ENCODE data around the gene CALN1.

Gene CALN1

DNA sequence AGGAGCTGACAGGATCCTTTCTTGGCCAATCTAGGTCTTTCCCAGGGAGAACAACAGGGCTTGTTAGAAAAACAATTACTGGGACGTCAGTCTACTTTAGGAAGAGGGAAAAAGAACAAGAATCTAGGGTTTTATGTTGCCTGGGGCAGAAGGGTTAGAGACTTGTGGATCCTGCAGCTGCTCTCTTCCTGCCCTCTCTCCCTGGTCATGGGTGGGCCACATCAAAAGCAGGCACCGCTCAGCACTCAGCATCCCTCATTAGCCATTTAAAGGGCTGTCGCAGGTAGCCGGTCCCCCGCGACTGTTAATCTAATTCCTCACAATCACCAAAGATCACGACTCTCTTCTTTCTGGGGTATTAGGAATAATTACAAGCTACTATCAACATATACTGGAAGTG, 631.9 kb downstream of the CALN1 start:
- H3K4me3 ChIP-seq: no peak overlapping the region
- no peaks in the 10 kb centered on the region for H3K9me3 ChIP-seq
- no peak for DNase-seq (ENCODE audit: low spot score in 2 of 2)
- no peaks in the 10 kb centered on the region for H3K27me3 ChIP-seq (ENCODE audit: low read depth)
- in situ Hi-C loops (cut with MboI; ENCODE audit: low sequenced_read_pairs): no loop called here
- no peaks in the 10 kb centered on the region for H3K4me1 ChIP-seq
- H3K36me3 ChIP-seq (replicated peaks): no peaks in the 10 kb centered on the region

DNA sequence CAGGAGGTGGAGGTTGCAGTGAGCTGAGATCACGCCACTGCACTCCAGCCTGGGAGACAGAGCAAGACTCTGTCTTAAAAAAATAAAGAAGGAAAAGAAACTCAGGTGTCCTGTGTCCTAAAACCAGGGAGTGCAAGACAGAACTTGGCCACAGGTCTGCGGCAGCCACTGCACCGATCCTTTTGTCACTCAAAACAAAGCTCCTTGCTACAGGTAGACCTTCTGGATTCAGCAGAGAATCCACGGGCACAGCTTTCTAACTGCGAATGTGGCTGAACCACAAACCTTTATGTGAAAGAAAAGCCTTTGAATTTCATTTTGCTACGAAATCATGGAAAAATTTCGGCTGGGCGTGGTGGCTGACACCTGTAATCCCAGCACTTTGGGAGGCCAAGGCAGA, 634.9 kb downstream of the CALN1 start:
- in situ Hi-C loops (cut with MboI; ENCODE audit: low sequenced_read_pairs): no loop called here
- H3K4me1 ChIP-seq: no peaks in the 10 kb centered on the region
- no peak overlapping the region for H3K4me3 ChIP-seq

DNA sequence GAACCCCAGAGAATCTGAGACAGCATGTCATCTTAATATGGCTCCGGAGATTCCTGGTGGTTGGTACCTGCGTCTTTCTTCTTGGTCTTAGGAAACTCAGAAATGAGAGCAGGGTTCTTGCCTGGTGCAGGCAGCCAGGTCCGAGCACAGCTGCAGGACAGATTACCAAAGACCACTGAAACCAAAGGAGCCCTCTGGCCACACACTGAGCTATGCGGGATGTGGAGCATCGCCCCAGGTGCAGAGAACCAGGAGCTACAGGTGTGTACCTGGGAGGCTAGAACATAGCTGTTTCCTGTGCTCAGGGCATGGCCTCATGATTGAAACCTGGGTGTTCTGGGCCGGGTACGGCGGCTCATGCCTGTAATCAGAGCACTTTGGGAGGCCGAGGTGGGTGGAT, 635.4 kb downstream of the CALN1 start:
- Histone ChIP-seq H3K4me1 (no peaks in the 10 kb centered on the region), H3K36me3 (replicated peaks) (no peaks in the 10 kb centered on the region), H3K9me3 (no peaks in the 10 kb centered on the region), H3K27me3 (ENCODE audit: low read depth) (no peaks in the 10 kb centered on the region), H3K4me3 (no peak overlapping the region)
- in situ Hi-C loops (cut with MboI; ENCODE audit: low sequenced_read_pairs): no loop called here
- DNase-seq (ENCODE audit: low spot score in 2 of 2): no peak

More for the DNA sequence above, 634.9 kb downstream of the CALN1 start:
- DNase-seq (ENCODE audit: low spot score in 2 of 2): no peak
- Histone ChIP-seq H3K27me3 (ENCODE audit: low read depth) (no peaks in the 10 kb centered on the region), H3K9me3 (no peaks in the 10 kb centered on the region), H3K36me3 (replicated peaks) (no peaks in the 10 kb centered on the region)

DNA sequence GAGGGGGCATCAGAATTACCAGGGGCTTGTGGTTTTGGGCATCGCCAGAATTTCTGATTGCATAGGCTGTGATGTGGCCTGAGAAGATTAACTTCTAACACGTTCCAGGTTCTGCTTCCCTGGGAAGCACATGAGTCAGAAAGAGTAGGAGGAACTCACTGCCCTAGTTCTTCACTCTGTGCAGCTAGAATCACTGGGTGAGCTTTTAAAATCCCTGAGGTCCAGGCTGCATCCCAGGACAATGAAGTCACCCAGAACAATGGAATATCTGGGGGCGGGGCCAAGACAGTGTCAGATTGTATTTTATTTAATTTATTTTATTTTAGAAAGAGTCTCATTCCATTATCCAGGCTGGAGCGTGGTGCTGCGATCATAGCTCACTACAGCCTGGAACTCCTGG, 636.5 kb downstream of the CALN1 start:
- H3K9me3 ChIP-seq: no peaks in the 10 kb centered on the region
- in situ Hi-C loops (cut with MboI; ENCODE audit: low sequenced_read_pairs): no loop called here
- no peak overlapping the region for H3K4me3 ChIP-seq
- DNase-seq (ENCODE audit: low spot score in 2 of 2): no peak
- no peaks in the 10 kb centered on the region for H3K4me1 ChIP-seq
- H3K36me3 ChIP-seq (replicated peaks): no peaks in the 10 kb centered on the region
- H3K27me3 ChIP-seq (ENCODE audit: low read depth): no peaks in the 10 kb centered on the region

DNA sequence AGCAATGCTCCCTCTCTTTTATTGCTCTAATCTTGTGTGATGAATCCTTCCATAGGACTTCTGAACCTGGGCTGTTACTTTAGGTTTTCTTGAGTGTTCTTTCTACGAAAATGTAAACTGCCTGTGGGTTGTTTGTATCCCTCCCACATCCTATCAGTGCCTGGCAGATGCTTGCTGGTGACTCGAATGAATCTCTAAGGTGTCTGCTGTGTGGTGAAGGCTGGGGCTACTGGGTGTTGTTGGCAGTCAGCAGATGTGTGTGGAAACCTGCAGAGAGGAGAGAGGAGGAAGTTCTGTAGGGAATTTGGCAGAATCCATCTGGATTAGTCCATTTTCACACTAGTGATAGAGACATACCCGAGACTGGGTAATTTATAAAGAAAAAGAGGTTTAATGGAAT, 639.4 kb downstream of the CALN1 start:
- no peak for DNase-seq (ENCODE audit: low spot score in 2 of 2)
- Histone ChIP-seq H3K4me3 (no peak overlapping the region), H3K4me1 (no peaks in the 10 kb centered on the region), H3K9me3 (no peaks in the 10 kb centered on the region), H3K36me3 (replicated peaks) (no peaks in the 10 kb centered on the region), H3K27me3 (ENCODE audit: low read depth) (no peaks in the 10 kb centered on the region)
- in situ Hi-C loops (cut with MboI; ENCODE audit: low sequenced_read_pairs): no loop called here

DNA sequence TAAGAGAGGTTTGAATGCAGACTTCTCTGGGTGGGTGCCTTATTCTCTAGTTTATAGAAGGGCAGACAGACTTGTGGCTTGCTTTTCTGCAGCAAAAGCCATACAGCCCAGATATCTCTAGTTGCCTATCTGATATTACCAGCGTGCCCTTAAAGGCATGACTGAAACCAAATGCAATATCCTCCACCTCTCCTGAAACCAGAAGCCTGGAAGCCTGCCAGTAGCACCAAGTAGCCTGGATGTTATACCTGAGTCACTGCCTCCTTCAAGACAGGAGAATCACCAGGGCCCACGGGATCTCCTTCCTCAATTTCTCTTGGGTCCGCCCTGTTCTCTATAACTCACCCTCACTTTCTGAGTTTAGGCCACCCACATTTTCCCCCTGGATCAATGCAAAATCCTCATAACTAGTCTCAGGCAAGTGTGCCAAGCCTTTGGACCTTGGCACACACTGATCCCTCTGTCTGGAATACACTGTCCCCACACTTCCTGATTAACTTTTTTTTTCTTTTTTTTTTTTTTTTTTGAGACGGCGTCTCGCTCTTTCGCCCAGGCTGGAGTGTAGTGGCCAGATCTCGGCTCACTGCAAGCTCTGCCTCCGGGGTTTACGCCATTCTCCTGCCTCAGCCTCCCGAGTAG, 641.8 kb downstream of the CALN1 start:
- in situ Hi-C loops (cut with MboI; ENCODE audit: low sequenced_read_pairs): no loop called here
- Histone ChIP-seq H3K4me3 (no peak overlapping the region), H3K36me3 (replicated peaks) (no peaks in the 10 kb centered on the region), H3K9me3 (no peaks in the 10 kb centered on the region), H3K4me1 (no peaks in the 10 kb centered on the region), H3K27me3 (ENCODE audit: low read depth) (no peaks in the 10 kb centered on the region)
- no peak for DNase-seq (ENCODE audit: low spot score in 2 of 2)

DNA sequence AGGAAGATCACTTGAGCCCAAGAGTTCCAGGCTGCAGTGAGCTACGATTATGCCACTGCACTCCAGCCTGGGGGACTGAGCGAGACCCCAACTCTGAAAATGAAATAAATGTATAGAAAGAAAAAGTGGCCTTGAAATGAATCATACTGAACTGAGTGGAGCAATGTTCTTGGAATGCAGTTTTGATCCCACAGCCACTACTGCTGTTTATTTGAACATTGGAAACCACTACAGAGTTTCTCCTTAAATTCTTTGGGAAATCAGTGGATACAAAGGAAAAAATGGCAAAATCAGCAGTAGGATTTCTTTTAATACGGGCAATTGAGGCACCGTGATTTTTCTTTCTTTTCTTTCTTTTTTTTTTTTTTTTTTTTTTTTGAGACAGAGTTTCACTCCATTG, 642.8 kb downstream of the CALN1 start:
- no peak overlapping the region for H3K4me3 ChIP-seq
- H3K27me3 ChIP-seq (ENCODE audit: low read depth): no peaks in the 10 kb centered on the region
- DNase-seq (ENCODE audit: low spot score in 2 of 2): no peak
- in situ Hi-C loops (cut with MboI; ENCODE audit: low sequenced_read_pairs): no loop called here
- H3K9me3 ChIP-seq: no peaks in the 10 kb centered on the region
- no peaks in the 10 kb centered on the region for H3K36me3 ChIP-seq (replicated peaks)
- no peaks in the 10 kb centered on the region for H3K4me1 ChIP-seq

DNA sequence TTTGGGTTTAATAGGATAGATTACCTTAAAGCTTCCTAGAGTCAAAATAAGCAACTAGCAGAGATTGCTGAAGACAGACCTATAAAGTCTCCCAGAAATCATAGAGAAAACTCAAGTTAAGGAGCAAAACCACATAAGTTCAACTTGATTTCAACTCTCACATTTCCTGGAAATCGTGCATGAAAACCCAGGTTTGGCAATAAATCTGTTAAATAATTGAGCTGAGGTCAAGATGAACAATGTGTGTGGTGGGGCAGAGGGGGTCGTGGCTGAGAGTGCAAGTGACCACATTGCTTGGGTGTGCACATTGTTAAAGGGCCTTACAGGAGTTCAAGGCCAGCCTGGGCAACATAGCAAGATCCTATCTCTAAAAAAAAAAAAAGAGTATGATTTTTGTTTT, 643.7 kb downstream of the CALN1 start:
- H3K4me3 ChIP-seq: no peak overlapping the region
- H3K36me3 ChIP-seq (replicated peaks): no peaks in the 10 kb centered on the region
- H3K27me3 ChIP-seq (ENCODE audit: low read depth): no peaks in the 10 kb centered on the region
- DNase-seq (ENCODE audit: low spot score in 2 of 2): no peak
- no peaks in the 10 kb centered on the region for H3K9me3 ChIP-seq
- H3K4me1 ChIP-seq: no peaks in the 10 kb centered on the region
- in situ Hi-C loops (cut with MboI; ENCODE audit: low sequenced_read_pairs): no loop called here

DNA sequence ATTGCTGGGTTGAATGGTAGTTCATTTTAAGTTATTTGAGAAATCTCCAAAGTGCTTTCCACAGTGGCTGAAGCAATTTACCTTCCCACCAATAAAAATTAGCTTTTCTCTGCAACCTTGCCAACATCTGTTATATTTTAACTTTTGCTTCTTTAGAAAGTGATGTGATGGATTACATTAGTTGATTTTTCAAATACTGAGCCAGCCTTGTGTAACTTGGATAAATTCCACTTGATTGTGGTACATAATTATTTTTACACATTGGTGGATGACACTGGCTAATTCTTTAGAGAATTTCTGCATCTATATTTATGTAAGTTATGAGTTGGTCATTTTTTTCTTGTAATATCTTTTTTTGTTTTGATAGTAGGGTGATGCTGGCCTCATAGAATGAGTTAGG, 646.1 kb downstream of the CALN1 start:
- no peak for DNase-seq (ENCODE audit: low spot score in 2 of 2)
- in situ Hi-C loops (cut with MboI; ENCODE audit: low sequenced_read_pairs): no loop called here
- Histone ChIP-seq H3K27me3 (ENCODE audit: low read depth) (no peaks in the 10 kb centered on the region), H3K9me3 (no peaks in the 10 kb centered on the region), H3K36me3 (replicated peaks) (no peaks in the 10 kb centered on the region), H3K4me1 (no peaks in the 10 kb centered on the region), H3K4me3 (no peak overlapping the region)

DNA sequence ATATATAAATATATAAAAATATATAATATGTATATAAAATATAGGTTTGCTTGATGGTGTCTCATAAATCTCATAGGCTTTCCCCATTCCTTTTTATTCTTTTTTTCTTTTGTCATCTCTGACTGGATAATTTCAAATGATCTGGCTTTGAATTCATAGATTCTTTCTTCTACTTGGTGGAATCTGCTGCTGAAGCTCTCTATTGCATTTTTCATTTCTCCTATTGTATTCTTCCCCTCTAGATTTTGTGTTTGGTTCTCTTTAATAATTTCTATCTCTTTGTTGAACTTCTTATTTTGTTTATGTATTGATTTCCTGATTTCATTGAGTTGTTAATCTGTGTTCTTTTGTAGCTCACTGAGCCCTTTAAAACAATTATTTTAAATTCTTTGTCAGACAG, 650.8 kb downstream of the CALN1 start:
- no peak overlapping the region for H3K4me3 ChIP-seq
- H3K9me3 ChIP-seq: no peaks in the 10 kb centered on the region
- no peak for DNase-seq (ENCODE audit: low spot score in 2 of 2)
- H3K36me3 ChIP-seq (replicated peaks): no peaks in the 10 kb centered on the region
- in situ Hi-C loops (cut with MboI; ENCODE audit: low sequenced_read_pairs): no loop called here
- no peaks in the 10 kb centered on the region for H3K27me3 ChIP-seq (ENCODE audit: low read depth)
- no peaks in the 10 kb centered on the region for H3K4me1 ChIP-seq

DNA sequence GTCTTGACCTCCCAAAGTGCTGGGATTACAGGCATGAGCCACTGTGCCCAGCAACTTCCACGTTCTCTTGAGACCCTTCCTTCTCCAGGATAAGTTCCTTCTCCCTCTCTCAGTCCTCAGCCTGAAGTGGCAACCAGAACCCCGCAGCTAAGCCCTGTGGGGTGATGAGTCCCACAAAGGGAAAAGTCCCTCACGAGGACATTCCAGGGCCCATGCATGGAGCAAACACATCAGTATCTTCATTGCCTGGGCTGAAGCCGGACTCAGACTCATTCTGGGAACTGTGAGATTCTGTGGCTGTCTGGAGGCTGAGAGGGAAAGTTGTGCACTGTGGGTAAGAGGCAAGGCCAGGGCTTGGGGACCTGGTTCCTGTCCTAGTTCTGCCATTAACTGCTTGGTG, 657.3 kb downstream of the CALN1 start:
- in situ Hi-C loops (cut with MboI; ENCODE audit: low sequenced_read_pairs): no loop called here
- Histone ChIP-seq H3K27me3 (ENCODE audit: low read depth) (no peaks in the 10 kb centered on the region), H3K36me3 (replicated peaks) (no peaks in the 10 kb centered on the region), H3K4me1 (no peaks in the 10 kb centered on the region), H3K9me3 (no peaks in the 10 kb centered on the region), H3K4me3 (no peak overlapping the region)
- DNase-seq (ENCODE audit: low spot score in 2 of 2): no peak

DNA sequence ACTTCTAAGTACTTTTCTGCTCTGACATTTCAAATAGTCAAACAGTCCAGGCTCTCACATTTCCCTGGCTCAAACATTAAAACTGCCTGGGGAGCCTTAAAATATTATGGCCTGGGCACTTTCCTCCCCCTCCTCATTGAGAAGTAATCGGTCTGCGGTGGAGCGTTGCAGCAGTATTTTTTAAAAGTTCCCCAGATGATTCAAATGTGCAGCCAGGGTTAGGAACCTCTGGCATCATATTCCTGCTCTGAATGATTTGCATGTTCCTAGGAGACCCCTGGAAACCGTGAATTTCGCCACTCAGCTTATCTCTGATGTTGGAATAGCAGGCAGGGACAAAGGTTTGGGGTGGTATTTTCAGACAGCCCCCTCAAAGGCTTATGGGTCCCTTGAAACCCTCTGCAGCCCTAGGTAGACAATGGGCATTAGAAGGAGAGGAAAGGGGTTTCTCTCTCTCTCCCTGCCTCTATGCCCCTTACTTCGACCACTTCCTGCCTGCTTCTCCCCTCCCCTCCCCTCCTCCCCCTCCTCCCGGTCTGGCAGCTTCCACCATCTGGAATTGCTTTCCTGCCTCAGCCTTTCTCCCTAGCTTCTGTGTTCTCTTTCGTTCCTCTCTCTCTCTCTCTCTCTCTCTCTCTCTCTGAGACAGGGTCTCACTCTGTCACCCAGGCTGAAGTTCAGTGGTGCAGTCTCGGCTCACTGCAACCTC, 658.0 kb downstream of the CALN1 start:
- in situ Hi-C loops (cut with MboI; ENCODE audit: low sequenced_read_pairs): no loop called here
- no peak for DNase-seq (ENCODE audit: low spot score in 2 of 2)

DNA sequence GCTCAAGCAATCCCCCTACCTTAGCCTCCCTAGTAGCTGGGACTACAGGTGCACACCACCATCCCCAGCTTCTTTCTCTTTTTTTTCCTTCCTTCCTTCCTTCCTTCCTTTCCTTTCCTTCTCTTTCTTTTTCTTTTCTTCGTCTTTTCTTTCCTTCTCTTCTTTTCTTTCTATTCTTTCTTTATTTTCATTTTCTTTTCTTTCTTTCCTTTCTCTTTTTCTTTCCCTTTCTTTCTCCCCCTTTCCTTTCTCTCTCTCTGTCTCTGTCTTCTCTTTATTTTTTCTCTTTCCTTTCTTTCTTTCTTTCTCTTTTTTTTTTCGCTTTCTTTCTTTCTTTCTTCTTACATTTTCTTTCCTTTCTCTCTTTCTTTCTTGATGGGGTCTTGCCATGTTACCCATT, 658.9 kb downstream of the CALN1 start:
- Histone ChIP-seq H3K4me3 (no peak overlapping the region), H3K4me1 (no peaks in the 10 kb centered on the region), H3K36me3 (replicated peaks) (no peaks in the 10 kb centered on the region), H3K9me3 (no peaks in the 10 kb centered on the region), H3K27me3 (ENCODE audit: low read depth) (no peaks in the 10 kb centered on the region)
- in situ Hi-C loops (cut with MboI; ENCODE audit: low sequenced_read_pairs): no loop called here
- no peak for DNase-seq (ENCODE audit: low spot score in 2 of 2)

More for the DNA sequence above, 658.0 kb downstream of the CALN1 start:
- H3K36me3 ChIP-seq (replicated peaks): no peaks in the 10 kb centered on the region
- no peaks in the 10 kb centered on the region for H3K27me3 ChIP-seq (ENCODE audit: low read depth)
- H3K4me3 ChIP-seq: no peak overlapping the region
- H3K4me1 ChIP-seq: no peaks in the 10 kb centered on the region
- no peaks in the 10 kb centered on the region for H3K9me3 ChIP-seq

DNA sequence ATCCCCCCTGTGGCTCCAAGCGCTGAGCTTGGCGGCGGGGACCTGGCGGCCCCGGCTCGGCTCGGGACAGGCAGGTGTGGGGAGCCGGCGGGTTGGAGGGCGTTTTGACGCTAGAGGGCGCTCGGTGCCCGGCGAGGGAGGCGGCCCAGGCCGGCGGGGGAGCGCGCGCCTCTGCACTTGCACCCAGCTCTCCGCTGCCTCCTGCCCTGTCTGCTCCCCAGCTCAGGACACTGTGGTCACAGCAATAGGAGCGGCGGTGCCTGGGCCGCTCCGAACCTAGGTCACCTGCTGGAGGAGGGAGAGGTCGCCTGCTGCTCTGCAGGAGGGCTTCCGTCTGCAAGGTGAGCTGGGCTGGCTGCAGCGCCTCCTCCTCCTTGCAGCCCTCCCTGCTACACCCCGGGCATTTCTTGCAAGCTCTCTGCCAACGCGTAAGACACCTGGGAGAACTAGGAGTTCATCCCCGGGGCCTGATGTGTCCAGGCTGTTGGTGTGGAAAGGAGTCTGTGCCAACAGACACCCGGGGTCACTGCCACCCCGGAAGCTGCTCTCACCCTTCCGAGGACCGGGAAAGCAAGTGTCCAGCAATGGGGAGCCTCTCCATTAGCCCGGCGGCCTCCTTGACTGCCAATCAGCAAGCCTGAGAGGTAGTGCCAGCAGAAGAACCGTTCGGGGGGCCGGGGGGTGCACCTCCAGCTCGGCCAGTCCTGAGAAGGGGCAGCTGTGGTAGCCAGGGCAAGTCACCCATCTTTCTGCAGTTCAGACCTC, 659.8 kb downstream of the CALN1 start:
- H3K9me3 ChIP-seq: no peaks in the 10 kb centered on the region
- no peak overlapping the region for H3K4me3 ChIP-seq
- no peaks in the 10 kb centered on the region for H3K36me3 ChIP-seq (replicated peaks)
- H3K27me3 ChIP-seq (ENCODE audit: low read depth): no peaks in the 10 kb centered on the region
- in situ Hi-C loops (cut with MboI; ENCODE audit: low sequenced_read_pairs): no loop called here
- DNase-seq (ENCODE audit: low spot score in 2 of 2): peak; percentile 5 to 77
- no peaks in the 10 kb centered on the region for H3K4me1 ChIP-seq

Measured in HAP-1 (cell line).